GM12874 (cell line): ENCODE results near the gene FNDC10.

Source experiments
- TF ChIP-seq, protein P1 (sequence below): IDR thresholded peaks from 2 replicates; pipeline ENCODE4 v1.5.1; 2011; ENCODE audit warnings: low read depth, mild to moderate bottlenecking, control low read depth, low read length, moderate library complexity; ENCODE audit not compliant: insufficient read depth

FNDC10 gene

DNA sequence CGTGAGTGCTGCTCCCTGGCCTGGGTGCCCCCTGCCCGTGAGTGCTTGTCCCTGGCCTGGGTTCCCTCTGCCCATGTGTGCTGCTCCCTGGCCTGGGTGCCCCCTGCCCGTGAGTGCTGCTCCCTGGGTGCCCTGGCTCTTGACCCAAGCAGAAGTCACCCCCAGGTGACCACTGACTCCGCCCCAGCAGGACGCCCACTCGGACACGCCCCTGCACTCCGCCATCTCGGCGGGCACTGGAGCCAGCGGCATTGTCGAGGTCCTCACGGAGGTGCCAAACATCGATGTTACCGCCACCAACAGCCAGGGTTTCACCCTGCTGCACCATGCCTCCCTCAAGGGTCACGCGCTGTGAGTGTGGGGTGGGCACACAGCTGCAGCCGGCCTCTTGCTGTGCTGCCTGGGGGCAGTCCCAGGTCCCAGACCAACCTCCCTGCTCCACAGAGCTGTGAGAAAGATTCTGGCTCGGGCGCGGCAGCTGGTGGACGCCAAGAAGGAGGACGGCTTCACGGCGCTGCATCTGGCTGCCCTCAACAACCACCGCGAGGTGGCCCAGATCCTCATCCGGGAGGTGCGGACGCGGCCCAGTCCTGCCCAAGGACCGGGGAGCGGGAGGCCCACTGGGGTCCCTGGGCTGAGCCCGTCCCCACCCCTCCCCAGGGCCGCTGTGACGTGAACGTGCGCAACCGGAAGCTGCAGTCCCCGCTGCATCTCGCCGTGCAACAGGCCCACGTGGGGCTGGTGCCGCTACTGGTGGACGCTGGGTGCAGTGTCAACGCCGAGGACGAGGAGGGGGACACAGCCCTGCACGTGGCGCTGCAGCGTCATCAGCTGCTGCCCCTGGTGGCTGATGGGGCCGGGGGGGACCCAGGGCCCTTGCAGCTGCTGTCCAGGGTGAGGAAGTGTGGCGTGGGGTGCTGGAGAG lies 28.2 kb upstream of the FNDC10 start:
- TF ChIP-seq, protein P1, sequence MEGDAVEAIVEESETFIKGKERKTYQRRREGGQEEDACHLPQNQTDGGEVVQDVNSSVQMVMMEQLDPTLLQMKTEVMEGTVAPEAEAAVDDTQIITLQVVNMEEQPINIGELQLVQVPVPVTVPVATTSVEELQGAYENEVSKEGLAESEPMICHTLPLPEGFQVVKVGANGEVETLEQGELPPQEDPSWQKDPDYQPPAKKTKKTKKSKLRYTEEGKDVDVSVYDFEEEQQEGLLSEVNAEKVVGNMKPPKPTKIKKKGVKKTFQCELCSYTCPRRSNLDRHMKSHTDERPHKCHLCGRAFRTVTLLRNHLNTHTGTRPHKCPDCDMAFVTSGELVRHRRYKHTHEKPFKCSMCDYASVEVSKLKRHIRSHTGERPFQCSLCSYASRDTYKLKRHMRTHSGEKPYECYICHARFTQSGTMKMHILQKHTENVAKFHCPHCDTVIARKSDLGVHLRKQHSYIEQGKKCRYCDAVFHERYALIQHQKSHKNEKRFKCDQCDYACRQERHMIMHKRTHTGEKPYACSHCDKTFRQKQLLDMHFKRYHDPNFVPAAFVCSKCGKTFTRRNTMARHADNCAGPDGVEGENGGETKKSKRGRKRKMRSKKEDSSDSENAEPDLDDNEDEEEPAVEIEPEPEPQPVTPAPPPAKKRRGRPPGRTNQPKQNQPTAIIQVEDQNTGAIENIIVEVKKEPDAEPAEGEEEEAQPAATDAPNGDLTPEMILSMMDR: no peak

DNA sequence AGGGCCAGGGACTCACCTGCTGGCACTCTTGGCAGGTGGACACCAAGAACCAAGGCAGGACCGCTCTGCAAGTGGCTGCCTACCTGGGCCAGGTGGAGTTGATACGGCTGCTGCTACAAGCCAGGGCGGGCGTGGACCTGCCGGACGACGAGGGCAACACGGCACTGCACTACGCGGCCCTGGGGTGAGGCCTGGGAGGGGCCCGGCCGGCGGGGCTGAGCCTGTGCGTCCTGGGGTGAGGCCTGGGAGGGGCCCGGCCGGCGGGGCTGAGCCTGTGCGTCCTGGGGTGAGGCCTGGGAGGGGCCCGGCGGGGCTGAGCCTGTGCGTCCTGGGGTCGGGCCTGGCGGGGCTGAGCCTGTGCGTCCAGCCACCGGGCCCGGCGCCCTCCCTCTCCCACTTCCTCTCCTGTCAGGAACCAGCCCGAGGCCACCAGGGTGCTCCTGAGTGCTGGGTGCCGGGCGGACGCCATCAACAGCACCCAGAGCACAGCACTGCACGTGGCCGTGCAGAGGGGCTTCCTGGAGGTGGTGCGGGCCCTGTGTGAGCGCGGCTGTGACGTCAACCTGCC lies 27.4 kb upstream of the FNDC10 start:
- TF ChIP-seq, protein P1: no peak

DNA sequence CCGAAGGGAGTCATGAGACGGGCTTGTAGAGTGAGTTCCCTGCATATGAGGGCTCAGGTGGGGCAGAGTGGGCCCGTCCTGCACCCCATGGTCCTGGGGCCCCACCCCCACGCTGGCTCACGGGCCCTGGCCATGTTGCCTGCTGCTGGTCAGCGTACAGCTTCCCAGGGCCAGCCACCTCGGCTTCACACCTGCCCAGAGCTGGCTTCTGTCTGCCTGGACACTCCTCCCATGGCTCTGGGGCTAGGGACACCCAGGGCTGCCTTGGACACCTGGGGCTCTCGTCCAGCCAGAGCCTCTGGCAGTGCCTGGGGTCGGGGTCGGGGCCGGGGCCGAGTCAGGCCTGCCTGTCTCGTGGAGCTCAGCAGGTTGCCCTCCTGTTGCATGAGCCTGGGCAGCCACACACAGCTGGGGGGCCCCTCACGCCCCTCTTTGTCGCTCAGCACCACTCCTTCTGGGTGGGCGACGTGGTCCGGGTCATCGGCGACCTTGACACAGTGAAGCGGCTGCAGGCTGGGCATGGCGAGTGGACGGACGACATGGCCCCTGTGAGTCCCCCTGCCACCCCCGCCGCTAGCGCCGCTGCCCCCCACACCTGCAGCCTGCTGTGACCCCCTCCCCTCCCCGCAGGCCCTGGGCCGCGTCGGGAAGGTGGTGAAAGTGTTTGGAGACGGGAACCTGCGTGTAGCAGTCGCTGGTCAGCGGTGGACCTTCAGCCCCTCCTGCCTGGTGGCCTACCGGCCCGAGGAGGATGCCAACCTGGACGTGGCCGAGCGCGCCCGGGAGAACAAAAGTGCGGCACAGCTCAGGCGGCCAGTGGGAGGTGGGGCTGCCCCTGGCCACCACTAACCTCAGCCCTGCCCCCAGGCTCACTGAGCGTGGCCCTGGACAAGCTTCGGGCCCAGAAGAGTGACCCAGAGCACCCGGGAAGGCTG lies 26.5 kb upstream of the FNDC10 start:
- TF ChIP-seq, protein P1: no peak

DNA sequence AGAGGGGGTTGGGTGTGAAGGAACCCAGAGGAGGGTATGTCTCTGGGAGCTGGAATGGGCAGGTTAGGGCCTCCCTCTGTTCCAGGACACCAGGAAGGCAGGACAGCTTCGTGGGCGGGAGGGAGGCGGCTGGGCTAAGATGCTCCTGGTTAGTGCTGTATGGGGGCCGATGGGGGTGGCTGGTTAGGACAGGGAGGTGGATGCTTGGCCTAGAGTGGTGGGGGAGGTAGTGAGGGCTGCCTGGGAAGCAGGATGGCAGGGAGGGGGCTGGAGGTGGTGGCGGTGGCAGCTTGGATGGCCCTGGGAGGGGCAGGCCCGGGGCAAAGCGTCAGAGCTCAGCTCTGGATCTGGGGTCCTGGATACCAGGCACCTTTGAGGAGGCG lies 25.9 kb upstream of the FNDC10 start:
- TF ChIP-seq, protein P1: no peak

- TF ChIP-seq, protein P1: no peak
These were observed 25.5 kb upstream of the FNDC10 start for GRCh38 chr1:1625404-1625775.

GRCh38 chr1:1624443-1625403 lies 24.8 kb upstream of the FNDC10 start:
- TF ChIP-seq, protein P1: no peak
